ENCODE results near the gene GLIS1.

- TF ChIP-seq HDGF (IDR thresholded peaks at IDR 0.05; ENCODE audit: borderline replicate concordance) (no peak), SUZ12 (IDR thresholded peaks at IDR 0.05) (no peak), ZNF384 (IDR thresholded peaks at IDR 0.05) (no peak), ELF4 (IDR thresholded peaks at IDR 0.05) (no peak), ARNT (IDR thresholded peaks at IDR 0.05) (no peak), FOXM1 (IDR thresholded peaks at IDR 0.05; ENCODE audit: borderline replicate concordance) (no peak), PKNOX1 (IDR thresholded peaks at IDR 0.05) (no peak)
Observed at GRCh38 chr1:53505891-53506290, 233.1 kb downstream of the GLIS1 start.
